HepG2 (cell line): ENCODE measurements around the gene DPEP1. TPM values are rescaled to one million over a fixed set of nuclear protein-coding genes. Genes with fewer than 3 reads are reported as not detected.

Experiments
- ATAC-seq: fragments of 200-7000 bp; cut with Tn5 transposase; 3 replicates; pipeline ENCODE4 v1.9.1; 2020; ENCODE audit warnings: mild to moderate bottlenecking, moderate library complexity
- BruUV-seq: library from RNA; stranded (reverse); fragments of 400-500 nt; replicated peaks from 2 replicates; lab custom pipeline; 2021; lab: Mats Ljungman, UMichigan
- CTCF ChIA-PET: fragments of 300-600 bp; formaldehyde crosslinking; extraction: SDS; loops from one replicate; lab custom pipeline; 2021; ENCODE audit warnings: low total read pairs, inconsistent platforms, low intra/inter-chr PET ratio; lab: Yijun Ruan, JAX
- POLR2A ChIA-PET: fragments of 350-600 bp; sonication (Branson Sonifier 250); formaldehyde crosslinking; loops from one replicate; lab custom pipeline; 2020; ENCODE audit warnings: antibody characterized with exemption, inconsistent platforms; lab: Yijun Ruan, JAX
- DNase-seq: peaks from one replicate; pipeline ENCODE4 v3.0.0-alpha.2; 2015; ENCODE audit warnings: low spot score
- FAIRE-seq: peaks from 3 replicates; lab custom pipeline; 2011; peaks lifted over from hg19 to GRCh38; lab: Jason Lieb, UNC
- H2AFZ ChIP-seq: one replicate; pipeline ENCODE4 v1.6.1; 2011; ENCODE audit warnings: low read length, inconsistent platforms
- H3K27ac ChIP-seq: fragments of 300-600 bp; 3 replicates; pipeline ENCODE4 v1.8.0; 2011; ENCODE audit warnings: mixed run types, mild to moderate bottlenecking, mixed read lengths, low read length, inconsistent platforms; ENCODE audit not compliant: insufficient read depth; ENCODE audit errors: extremely low read length
- H3K27me3 ChIP-seq, 2 experiments: fragments of 200-600 bp in 1 of 2; 2 replicates in 1 of 2; 3 replicates in 1 of 2; pipeline versions ENCODE4 v1.6.0 to v1.8.0; 2011; ENCODE audit warnings: low read length in 2 of 2, mild to moderate bottlenecking in 2 of 2, moderate library complexity in 2 of 2, inconsistent platforms in 1 of 2; ENCODE audit not compliant: insufficient read depth in 2 of 2, control insufficient read depth in 1 of 2
- H3K36me3 ChIP-seq, 2 experiments: fragments of 200-600 bp in 1 of 2; replicated peaks in 1 of 2; 2 replicates in 1 of 2; 3 replicates in 1 of 2; pipeline versions ENCODE4 v1.5.1 to v1.8.0; 2011; ENCODE audit warnings: low read length in 2 of 2, inconsistent platforms in 1 of 2; ENCODE audit not compliant: insufficient read depth in 2 of 2, control insufficient read depth in 1 of 2
- H3K4me1 ChIP-seq: 2 replicates; pipeline ENCODE4 v1.5.1; 2012; ENCODE audit warnings: low read length, inconsistent platforms; ENCODE audit not compliant: insufficient read depth
- H3K4me2 ChIP-seq: 2 replicates; pipeline ENCODE4 v1.6.0; 2011; ENCODE audit warnings: low read depth, low read length, inconsistent platforms
- H3K4me3 ChIP-seq, 3 experiments: fragments of 200-600 bp in 1 of 3; sonication (generic), shearing (Covaris generic) in 1 of 3; replicated peaks in 1 of 3; 2 replicates each; pipeline ENCODE4 v1.5.1; 2011 to 2016; ENCODE audit warnings: low read length in 3 of 3, inconsistent platforms in 2 of 3, low read depth in 2 of 3, mild to moderate bottlenecking in 2 of 3, control low read depth in 1 of 3, mixed read lengths in 1 of 3; ENCODE audit not compliant: insufficient read depth in 1 of 3
- H3K79me2 ChIP-seq: one replicate; pipeline ENCODE4 v1.6.1; 2011; ENCODE audit warnings: low read length, inconsistent platforms; ENCODE audit not compliant: insufficient read depth
- H3K9ac ChIP-seq: 2 replicates; pipeline ENCODE4 v1.6.0; 2011; ENCODE audit warnings: mild to moderate bottlenecking, low read depth, low read length, inconsistent platforms; ENCODE audit not compliant: insufficient read depth
- H3K9me3 ChIP-seq: 2 replicates; pipeline ENCODE4 v1.5.1; 2012; ENCODE audit warnings: mild to moderate bottlenecking, low read length
- H4K20me1 ChIP-seq: 2 replicates; pipeline ENCODE4 v1.6.0; 2011; ENCODE audit warnings: inconsistent platforms, mild to moderate bottlenecking, low read length, moderate library complexity; ENCODE audit not compliant: insufficient read depth
- ZNF7 ChIP-seq: IDR thresholded peaks from 2 replicates; pipeline ENCODE4 v1.6.1; 2016; ENCODE audit warnings: missing biosample characterization, missing genetic modification reagents
- ZNF768 ChIP-seq: sonication (generic); formaldehyde crosslinking; IDR thresholded peaks from 2 replicates; pipeline ENCODE4 v1.4.0; 2020; ENCODE audit warnings: missing genetic modification reagents
- WGBS: methylation state at CpG from one replicate; pipeline ENCODE4 v1.1.6; 2017; ENCODE audit warnings: low lambda C conversion rate; 5-methylcytosine and 5-hydroxymethylcytosine counted together
- in situ Hi-C: cut with HindIII; loops from 2 replicates; pipeline ENCODE4 v1.10.0; 2017; ENCODE audit warnings: low pct_unique_long_range_greater_than_20kb; ENCODE audit not compliant: extremely low pct_ligation_motif_present
- intact Hi-C: fragments of 100-400 bp; cut with micrococcal nuclease; formaldehyde crosslinking; loops from one replicate; pipeline ENCODE4 v1.10.0; 2022; ENCODE audit not compliant: unreplicated experiment
- polyA plus RNA-seq, 8 experiments: library from polyadenylated mRNA; depleted of rRNA in 3 of 8; stranded (reverse) in 7 of 8; unstranded in 1 of 8; fragments of >200 nt; fragmentation: Illumina TruSeq in 4 of 8; extraction: Trizol in 4 of 8; gene quantifications; 2 replicates each; pipeline versions ENCODE4 v1.2.1 to v1.2.3, GENCODE V29; 2011 to 2016; ENCODE audit warnings: low read depth in 4 of 8, missing spikeins in 1 of 8, mixed read lengths in 1 of 8; ENCODE audit not compliant: insufficient read depth in 1 of 8
- total RNA-seq, 5 experiments: library from RNA; depleted of rRNA; stranded (reverse); fragments of >200 nt; fragmentation: Illumina TruSeq; extraction: Trizol; gene quantifications; 2 replicates each; pipeline ENCODE4 v1.2.3, GENCODE V29; 2016; ENCODE audit warnings: low read depth in 1 of 5
- TF ChIP-seq, protein P1 (sequence below), 2 experiments: sonication (generic) in 1 of 2; formaldehyde crosslinking in 1 of 2; IDR thresholded peaks; 2 replicates each; pipeline versions ENCODE4 v1.4.0 to v1.6.1; 2016 to 2020; ENCODE audit warnings: borderline replicate concordance in 1 of 2, low read depth in 1 of 2, mild to moderate bottlenecking in 1 of 2, missing genetic modification reagents in 1 of 2

The DPEP1 gene
- total and polyA plus RNA-seq, 2 of the 13 experiments (the other 11 are each of a cell fraction or from before 2014, with no cell fraction given) = 37.6 to 52.2 TPM

DNA sequence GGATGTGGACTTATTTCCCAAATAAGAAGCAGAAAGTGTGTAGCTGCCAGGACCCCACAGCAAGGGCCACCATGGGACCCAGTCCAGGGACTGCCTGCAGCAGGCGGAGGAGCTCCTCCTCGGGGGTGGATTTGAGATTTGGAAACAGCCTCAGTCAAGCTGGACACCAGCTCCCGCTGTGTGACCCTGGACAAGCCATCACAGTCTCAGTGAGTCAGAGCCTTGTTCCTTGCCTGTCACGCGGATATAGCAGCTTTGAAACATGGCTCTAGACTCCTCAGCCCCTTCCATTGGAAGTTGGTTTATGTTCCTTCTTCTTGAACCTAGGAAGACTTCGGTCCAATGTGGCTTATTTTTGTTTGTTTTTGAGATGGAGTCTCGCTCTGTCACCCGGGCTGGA, 12.5 kb upstream of the DPEP1 start:
- H3K9ac ChIP-seq = no peak overlapping the region
- H3K79me2 ChIP-seq = no peaks in the 10 kb centered on the region
- ChIA-PET POLR2A (no interaction called here), CTCF (no interaction called here)
- no peak overlapping the region for H2AFZ ChIP-seq
- TF ChIP-seq, protein P1, sequence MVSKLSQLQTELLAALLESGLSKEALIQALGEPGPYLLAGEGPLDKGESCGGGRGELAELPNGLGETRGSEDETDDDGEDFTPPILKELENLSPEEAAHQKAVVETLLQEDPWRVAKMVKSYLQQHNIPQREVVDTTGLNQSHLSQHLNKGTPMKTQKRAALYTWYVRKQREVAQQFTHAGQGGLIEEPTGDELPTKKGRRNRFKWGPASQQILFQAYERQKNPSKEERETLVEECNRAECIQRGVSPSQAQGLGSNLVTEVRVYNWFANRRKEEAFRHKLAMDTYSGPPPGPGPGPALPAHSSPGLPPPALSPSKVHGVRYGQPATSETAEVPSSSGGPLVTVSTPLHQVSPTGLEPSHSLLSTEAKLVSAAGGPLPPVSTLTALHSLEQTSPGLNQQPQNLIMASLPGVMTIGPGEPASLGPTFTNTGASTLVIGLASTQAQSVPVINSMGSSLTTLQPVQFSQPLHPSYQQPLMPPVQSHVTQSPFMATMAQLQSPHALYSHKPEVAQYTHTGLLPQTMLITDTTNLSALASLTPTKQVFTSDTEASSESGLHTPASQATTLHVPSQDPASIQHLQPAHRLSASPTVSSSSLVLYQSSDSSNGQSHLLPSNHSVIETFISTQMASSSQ (IDR thresholded peaks at IDR 0.05; ENCODE audit: low read depth) = no peak
- TF ChIP-seq, protein P1 (CRISPR knock-in tag; IDR thresholded peaks at IDR 0.05; ENCODE audit: borderline replicate concordance) = no peak
- TF ChIP-seq ZNF7 (CRISPR knock-in tag) = 0 out of 2 replicates have a peak, but pooled peaks have one; percentile 45
- peak; percentile 64 for TF ChIP-seq ZNF768 (CRISPR knock-in tag)
- 35% methylated on average over 8 of the region's 8 CpGs for WGBS
- intact Hi-C loops = no loop called here
- no peaks in the 10 kb centered on the region for H4K20me1 ChIP-seq
- H3K27me3 ChIP-seq = peaks cover 14 to 31% of the 10 kb centered on the region in 2 experiments; a peak in 4 of 5 replicates
- DNase-seq (no peak), ATAC-seq (no peak), FAIRE-seq (no peak)
- H3K4me3 ChIP-seq = no peak overlapping the region
- no TSS peak for BruUV-seq
- H3K4me1 ChIP-seq = peaks cover 21% of the 10 kb centered on the region; the same call in 1 of the 2 replicates
- H3K4me2 ChIP-seq = no peak overlapping the region
- H3K27ac ChIP-seq = no peak overlapping the region
- in situ Hi-C loops = loop anchor here (5.0 kb wide), 1 partner anchor 41 kb away; no protein-coding TSS in a partner anchor
- no peaks in the 10 kb centered on the region for H3K9me3 ChIP-seq
- no peaks in the 10 kb centered on the region for H3K36me3 ChIP-seq
